ENCODE data around the gene HEXIM1.

HEXIM1 gene

GRCh38 chr17:45107293-45108010 lies 40.8 kb upstream of the HEXIM1 start:
- TF ChIP-seq, protein P1, sequence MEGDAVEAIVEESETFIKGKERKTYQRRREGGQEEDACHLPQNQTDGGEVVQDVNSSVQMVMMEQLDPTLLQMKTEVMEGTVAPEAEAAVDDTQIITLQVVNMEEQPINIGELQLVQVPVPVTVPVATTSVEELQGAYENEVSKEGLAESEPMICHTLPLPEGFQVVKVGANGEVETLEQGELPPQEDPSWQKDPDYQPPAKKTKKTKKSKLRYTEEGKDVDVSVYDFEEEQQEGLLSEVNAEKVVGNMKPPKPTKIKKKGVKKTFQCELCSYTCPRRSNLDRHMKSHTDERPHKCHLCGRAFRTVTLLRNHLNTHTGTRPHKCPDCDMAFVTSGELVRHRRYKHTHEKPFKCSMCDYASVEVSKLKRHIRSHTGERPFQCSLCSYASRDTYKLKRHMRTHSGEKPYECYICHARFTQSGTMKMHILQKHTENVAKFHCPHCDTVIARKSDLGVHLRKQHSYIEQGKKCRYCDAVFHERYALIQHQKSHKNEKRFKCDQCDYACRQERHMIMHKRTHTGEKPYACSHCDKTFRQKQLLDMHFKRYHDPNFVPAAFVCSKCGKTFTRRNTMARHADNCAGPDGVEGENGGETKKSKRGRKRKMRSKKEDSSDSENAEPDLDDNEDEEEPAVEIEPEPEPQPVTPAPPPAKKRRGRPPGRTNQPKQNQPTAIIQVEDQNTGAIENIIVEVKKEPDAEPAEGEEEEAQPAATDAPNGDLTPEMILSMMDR (IDR thresholded peaks at IDR 0.05; ENCODE audit: low read depth, low read length), result no peak
- DNase-seq (ENCODE audit: low read depth, low spot score), result no peak
- H3K4me3 ChIP-seq (ENCODE audit: low read depth, low read length), result no peak overlapping the region
- in situ Hi-C loops (cut with HindIII; ENCODE audit: low sequenced_read_pairs), result no loop called here

DNA sequence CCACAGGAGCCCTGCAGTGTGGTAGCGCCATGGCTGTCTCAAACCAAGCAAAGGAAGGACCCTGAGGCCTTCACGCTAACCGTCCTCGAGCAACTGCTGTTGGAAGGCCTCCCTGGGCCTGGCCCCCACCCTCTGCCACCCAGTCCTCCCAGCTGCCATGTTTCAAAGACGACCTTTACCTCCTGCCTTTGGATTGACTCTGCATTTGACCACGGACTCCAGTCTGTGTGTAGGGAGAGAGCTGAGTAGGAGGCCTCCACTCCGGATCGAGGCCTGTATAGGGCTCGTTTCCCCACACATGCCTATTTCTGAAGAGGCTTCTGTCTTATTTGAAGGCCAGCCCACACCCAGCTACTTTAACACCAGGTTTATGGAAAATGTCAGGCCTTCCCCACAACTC lies 40.2 kb upstream of the HEXIM1 start:
- TF ChIP-seq, protein P1 (IDR thresholded peaks at IDR 0.05; ENCODE audit: low read depth, low read length), result no peak
- no peak for DNase-seq (ENCODE audit: low read depth, low spot score)
- no peak overlapping the region for H3K4me3 ChIP-seq (ENCODE audit: low read depth, low read length)
- in situ Hi-C loops (cut with HindIII; ENCODE audit: low sequenced_read_pairs), result no loop called here

- in situ Hi-C loops (cut with HindIII; ENCODE audit: low sequenced_read_pairs), result no loop called here
- TF ChIP-seq, protein P1 (IDR thresholded peaks at IDR 0.05; ENCODE audit: low read depth, low read length), result peak; percentile 6
- DNase-seq (ENCODE audit: low read depth, low spot score), result no peak
- H3K4me3 ChIP-seq (ENCODE audit: low read depth, low read length), result no peak overlapping the region
These were observed 39.4 kb upstream of the HEXIM1 start for GRCh38 chr17:45108595-45109521.

- in situ Hi-C loops (cut with HindIII; ENCODE audit: low sequenced_read_pairs), result no loop called here
- TF ChIP-seq, protein P1 (IDR thresholded peaks at IDR 0.05; ENCODE audit: low read depth, low read length), result no peak
- no peak for DNase-seq (ENCODE audit: low read depth, low spot score)
- no peak overlapping the region for H3K4me3 ChIP-seq (ENCODE audit: low read depth, low read length)
These were observed 37.3 kb upstream of the HEXIM1 start for GRCh38 chr17:45110676-45111611.

DNA sequence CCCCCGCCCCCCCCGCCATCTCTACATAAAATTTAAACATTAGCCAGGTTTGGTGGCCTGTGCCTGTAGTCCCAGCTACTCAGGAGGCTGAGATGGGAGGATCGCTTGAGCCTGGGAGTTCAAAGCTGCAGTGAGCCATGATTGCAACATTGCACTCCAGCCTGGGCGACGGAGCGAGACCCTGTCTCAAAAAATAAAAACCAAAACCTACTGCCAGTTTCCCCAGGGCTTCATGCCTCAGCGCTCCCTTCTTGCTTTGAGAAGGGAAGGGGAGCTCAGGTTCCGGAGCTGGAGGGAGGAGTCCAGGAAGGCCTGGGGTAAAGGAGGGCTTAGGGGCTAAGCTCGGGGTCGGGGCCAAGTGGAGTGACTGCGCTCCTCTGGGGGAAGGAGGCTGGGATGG lies 36.4 kb upstream of the HEXIM1 start:
- DNase-seq (ENCODE audit: low read depth, low spot score), result no peak
- no peak overlapping the region for H3K4me3 ChIP-seq (ENCODE audit: low read depth, low read length)
- TF ChIP-seq, protein P1 (IDR thresholded peaks at IDR 0.05; ENCODE audit: low read depth, low read length), result no peak
- in situ Hi-C loops (cut with HindIII; ENCODE audit: low sequenced_read_pairs), result no loop called here

Measured in astrocyte of the spinal cord (primary cell).